GM20000 (cell line): ENCODE data around the gene HBEGF.

Experiments used
- DNase-seq: peaks from one replicate; pipeline ENCODE4 v3.0.0; 2012; ENCODE audit warnings: low spot score
- CTCF ChIP-seq: IDR thresholded peaks from 2 replicates; pipeline ENCODE4 v1.5.1; 2012; ENCODE audit warnings: mild to moderate bottlenecking, control low read depth; ENCODE audit errors: extremely low read depth, missing control alignments

Gene HBEGF

GRCh38 chr5:140317859-140318258 lies 28.5 kb downstream of the HBEGF start:
- TF ChIP-seq CTCF, result no peak
- DNase-seq, result no peak

GRCh38 chr5:140312791-140313189 lies 33.6 kb downstream of the HBEGF start:
- no peak for TF ChIP-seq CTCF
- no peak for DNase-seq

- DNase-seq, result no peak
- TF ChIP-seq CTCF, result no peak
Measured at GRCh38 chr5:140312067-140312790, 34.2 kb downstream of the HBEGF start.

- TF ChIP-seq CTCF, result no peak
- no peak for DNase-seq
Measured at GRCh38 chr5:140311011-140311467, 35.4 kb downstream of the HBEGF start.

- TF ChIP-seq CTCF, result no peak
- DNase-seq, result no peak
Measured at GRCh38 chr5:140310434-140310833, 36.0 kb downstream of the HBEGF start.

- no peak for DNase-seq
- TF ChIP-seq CTCF, result no peak
Measured at GRCh38 chr5:140309706-140310249, 36.6 kb downstream of the HBEGF start.

- no peak for TF ChIP-seq CTCF
Measured at GRCh38 chr5:140305471-140305870, 40.9 kb downstream of the HBEGF start.

More at GRCh38 chr5:140305471-140305870, 40.9 kb downstream of the HBEGF start:
- no peak for DNase-seq
